NCI-H1417 (cell line): Measurements from ENCODE around the gene STK32C.
"Not testable (repeated sequence)": the region's sequence is repeated elsewhere in the genome, so short reads cannot be mapped to it uniquely, and the experiment has no call there.

Experiments
- DNase-seq, 3 experiments: peaks; one replicate each; lab custom pipeline; 2025; lab: John Stamatoyannopoulos, UW

Gene STK32C

GRCh38 chr10:132302421-132303310, 5.1 kb downstream of the STK32C start:
- DNase-seq: no peak

GRCh38 chr10:132301371-132302330, 6.1 kb downstream of the STK32C start:
- DNase-seq: no peak

DNA sequence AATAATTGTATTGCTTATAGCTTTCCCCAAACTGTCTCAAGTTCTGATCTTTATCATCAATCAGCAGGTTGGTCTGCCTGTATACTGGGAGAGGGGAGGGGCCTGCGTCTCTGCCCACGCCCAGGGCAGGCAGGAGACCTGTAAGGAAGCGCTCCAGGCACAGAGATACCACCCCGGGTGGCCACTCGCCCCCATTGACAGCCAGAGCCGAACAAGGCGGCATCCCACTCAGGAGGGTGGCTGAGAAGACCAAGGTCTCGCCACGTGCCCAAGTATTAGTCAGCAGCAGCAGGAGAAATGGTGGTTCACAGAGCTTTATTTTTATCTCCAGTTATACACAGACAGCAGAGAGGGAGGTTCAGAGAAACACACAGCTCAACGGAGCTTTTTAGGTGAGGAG, 7.2 kb downstream of the STK32C start:
- no peak for DNase-seq

GRCh38 chr10:132299371-132300336, 8.1 kb downstream of the STK32C start:
- DNase-seq: no peak

- no peak for DNase-seq
Measured at GRCh38 chr10:132298038-132298881, 9.5 kb downstream of the STK32C start.

DNA sequence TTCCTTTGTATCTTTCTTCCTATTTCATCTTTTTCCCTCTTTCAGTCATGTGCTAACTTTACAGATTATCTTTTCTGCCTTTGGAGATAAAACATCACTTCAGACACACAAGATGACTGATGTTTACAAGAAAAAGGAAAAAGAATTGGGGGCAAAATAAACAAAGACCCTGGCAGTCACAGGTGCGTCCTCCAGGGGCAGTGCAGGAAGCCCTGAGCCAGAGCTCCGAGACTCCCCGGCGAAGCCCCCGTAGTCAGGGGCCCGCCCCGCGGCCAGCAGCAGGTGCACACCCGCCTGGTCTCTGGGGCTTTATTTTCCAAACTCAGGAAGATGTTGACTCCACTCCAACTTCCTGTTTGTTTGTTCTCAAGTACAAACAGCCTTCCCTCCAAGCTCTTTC, 10.2 kb downstream of the STK32C start:
- peak in 2 of 3 experiments; percentile 40 to 64 for DNase-seq

GRCh38 chr10:132296666-132297443, 10.9 kb downstream of the STK32C start:
- DNase-seq: peak in 1 of 3 experiments; percentile 8

DNA sequence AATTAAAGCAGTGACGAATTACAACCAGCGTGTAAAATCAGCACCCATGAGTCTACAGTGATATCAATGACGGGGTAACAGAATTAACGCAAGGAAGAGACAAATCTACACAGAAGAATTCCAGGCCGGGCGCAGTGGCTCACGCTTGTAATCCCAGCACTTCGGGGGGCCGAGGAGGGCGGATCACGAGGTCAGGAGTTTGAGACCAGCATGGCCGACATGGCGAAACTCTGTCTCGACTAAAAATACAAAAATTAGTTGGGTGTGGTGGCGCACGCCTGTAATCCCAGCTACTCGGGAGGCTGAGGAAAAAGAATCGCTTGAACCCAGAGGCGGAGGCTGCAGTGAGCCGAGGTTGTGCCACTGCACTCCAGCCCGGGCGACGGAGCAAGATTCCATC, 12.3 kb downstream of the STK32C start:
- not testable (repeated sequence) for DNase-seq

GRCh38 chr10:132294561-132295318, 13.0 kb downstream of the STK32C start:
- DNase-seq: peak in 2 of 3 experiments; percentile 52 to 83

- no peak for DNase-seq
Measured at GRCh38 chr10:132293813-132294520, 13.8 kb downstream of the STK32C start.

DNA sequence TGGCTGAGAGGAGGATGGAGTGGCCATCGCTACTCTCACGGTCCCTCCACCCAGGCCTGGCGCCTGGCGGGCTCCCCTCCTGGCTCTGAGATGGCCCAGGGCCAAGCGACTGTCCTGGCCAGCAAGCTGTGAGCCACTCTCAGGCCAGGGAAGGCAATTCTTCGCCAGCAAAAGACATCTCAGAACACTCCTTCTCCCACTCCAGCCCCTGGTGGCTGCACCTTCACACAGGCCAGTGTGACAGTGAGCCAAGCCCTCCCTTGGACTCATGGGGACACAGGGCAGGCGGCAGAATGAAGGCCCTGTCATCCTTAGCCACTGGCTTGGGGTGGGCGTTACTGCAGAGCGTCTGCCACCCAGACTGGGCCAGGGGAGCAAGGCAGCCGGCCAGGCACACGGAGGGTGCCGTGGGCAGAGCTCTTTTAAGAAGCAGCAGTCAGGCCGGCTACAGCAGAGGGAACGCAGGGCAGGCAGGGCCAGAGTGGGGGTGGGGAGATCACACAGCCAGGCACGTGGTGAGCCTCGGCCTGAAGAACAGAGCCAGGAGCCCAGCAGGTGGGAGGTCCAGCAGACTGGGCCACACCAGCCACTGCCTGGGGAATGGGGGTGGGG, 14.4 kb downstream of the STK32C start:
- peak in 2 of 3 experiments; percentile 44 to 67 for DNase-seq

DNA sequence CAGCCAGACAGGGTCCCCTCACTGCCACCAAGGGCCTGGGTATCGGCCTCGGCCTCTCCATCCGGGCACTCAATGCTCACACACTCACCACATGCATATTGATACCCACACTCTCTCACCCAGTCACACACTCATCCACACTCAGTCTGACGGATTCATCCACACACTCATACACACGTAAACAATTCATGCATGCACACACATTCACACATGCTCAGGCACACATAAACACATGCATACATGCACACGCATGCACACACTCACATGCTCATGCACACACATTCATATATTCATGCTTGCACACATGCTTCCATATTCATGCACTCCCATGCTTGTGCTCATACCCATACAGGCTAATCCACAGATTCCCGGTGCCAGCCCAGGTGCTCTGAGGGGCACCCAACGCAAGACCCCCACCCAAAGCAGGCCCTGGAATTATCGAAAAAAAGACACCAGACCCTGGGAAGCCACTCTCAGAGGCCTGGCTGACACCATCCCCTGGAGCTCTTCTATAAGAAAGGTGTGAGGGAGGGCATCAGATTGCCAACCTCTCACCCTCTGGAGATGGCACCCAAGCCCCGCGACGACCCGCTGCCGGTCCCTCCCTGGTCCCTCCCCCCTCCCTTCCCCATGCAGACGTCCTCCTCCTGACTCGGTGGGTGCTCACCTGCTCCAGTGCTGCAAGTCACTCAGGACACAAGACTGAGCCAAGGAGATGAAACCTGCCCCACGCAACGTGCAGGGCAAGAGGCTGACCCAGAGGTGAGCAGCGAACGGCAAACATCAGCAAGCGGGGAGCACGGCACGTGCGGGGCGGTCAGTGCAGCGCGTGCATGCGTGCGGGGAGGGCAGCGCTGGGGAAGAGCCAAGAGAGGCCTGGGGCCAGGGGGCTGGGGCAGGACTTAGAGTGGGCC, 15.2 kb downstream of the STK32C start:
- DNase-seq: no peak

DNA sequence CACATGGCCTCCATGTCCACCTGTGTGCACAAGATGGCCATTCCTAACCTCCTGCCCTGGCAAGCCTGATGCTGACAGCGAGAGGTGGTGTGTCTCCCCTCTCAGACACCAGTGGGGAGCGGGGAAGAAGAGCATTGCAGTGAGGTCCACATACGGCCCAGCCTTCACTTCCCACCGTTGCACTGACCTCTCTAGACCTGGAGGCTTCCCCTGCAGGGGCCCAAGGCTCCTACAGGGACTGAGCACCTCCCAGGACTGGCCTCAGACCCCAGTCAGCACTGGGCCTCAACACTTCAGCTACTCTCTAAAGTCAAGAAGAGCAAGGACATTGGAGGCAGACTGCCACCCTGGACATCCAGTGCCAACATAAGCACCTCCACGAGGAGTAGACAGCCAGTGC, 15.9 kb downstream of the STK32C start:
- no peak for DNase-seq

GRCh38 chr10:132290631-132291030, 17.1 kb downstream of the STK32C start:
- no peak for DNase-seq

DNA sequence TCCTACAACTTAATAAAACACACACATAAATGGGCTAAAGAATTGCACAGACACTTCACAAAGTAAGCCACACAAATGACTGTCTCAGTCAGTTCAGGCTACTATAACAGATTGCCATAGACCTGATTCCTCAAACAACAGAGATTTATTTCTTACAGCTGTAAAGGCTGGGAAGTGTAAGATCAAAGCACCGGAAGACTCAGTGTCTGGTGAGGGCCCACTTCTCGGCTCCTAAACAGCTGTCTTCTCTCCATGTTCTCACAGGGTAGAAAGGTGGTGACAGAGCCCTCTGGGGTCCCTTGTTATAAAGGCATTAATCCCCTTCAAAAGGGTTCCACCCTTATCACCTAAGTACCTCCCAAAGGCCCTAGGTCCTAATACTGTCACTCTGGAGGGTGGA, 18.3 kb downstream of the STK32C start:
- DNase-seq: no peak

- peak in 1 of 3 experiments; percentile 54 for DNase-seq
Measured at GRCh38 chr10:132283604-132284382, 24.0 kb downstream of the STK32C start.
